NCI-H526 treated with DMSO at 0.1 percent for 48 hours (cell line): ENCODE data around the gene HES5.
A peak's percentile ranks its signal among the peaks of the same experiment; 100 is the strongest.
"Not testable (repeated sequence)": the region's sequence is repeated elsewhere in the genome, so short reads cannot be mapped to it uniquely, and the experiment has no call there.

Source experiments
- DNase-seq: peaks from one replicate; lab custom pipeline; 2025; lab: John Stamatoyannopoulos, UW

Gene HES5

DNA sequence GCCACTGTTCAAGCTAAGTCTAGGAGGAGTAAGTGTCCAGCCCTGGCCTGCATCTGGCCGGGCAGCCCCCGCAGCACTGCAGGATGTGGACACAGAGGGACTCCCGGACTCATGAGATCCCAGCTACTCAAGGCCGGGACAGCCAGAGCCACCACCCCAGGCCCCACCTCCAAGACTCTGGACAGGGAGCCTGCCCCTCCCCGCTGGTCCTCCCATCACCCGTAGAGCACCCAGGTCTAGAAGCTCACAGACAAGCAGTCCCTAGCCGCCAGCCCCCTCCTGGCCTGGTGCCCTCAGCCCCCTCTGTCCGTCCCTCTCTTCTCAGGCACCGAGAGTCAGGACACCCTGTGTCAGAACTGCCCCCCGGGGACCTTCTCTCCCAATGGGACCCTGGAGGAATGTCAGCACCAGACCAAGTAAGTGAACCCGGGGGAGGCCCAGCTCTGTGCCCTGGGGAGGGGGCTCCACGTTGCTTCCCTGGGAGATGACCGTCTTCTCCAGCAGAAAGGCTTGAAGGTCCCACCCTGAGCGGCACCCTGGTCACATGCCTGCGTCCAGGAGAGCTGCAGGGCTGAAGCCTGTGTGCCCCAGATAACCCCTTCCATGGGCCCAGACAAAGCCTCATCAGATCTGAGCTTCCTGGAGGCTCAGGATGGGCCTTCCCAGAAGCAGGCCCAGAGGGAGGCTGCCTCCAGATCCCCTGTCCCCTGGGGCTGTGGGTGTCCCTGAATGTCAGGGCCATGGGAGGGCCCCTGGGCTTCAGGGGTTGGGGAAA, 30.4 kb upstream of the HES5 start:
- DNase-seq, result no peak

DNA sequence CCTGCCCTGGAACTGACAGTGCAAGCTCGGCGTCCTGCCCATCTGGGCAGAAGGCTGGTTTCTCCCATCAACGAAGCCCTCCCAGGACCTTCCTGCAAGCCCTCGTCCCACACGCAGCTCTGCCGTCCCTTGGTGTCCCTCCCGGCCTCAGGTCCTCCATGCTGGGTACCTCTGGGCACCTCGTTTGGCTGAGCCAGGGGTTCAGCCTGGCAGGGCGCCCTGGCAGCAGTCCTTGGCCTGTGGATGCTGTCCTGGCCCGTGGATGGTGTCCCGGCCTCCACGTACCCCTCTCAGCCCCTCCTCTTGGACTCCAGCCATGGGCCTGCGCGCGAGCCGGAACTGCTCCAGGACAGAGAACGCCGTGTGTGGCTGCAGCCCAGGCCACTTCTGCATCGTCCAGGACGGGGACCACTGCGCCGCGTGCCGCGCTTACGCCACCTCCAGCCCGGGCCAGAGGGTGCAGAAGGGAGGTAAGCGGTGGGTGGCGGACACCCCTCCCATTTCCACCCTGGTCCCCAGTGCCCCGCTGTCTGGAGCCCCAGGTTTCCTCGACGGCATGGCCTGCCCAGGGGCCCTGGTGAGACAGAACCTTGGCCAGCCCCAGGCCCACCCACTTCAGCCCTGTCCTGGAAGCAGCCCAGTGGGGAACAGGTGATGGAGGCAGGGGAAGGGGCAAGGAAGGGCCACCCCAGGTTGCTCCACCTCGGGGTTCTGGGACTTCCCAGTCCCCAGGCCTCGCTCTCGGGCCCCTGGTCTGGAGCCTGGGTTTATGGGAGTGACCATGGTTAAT, 29.6 kb upstream of the HES5 start:
- DNase-seq, result no peak

DNA sequence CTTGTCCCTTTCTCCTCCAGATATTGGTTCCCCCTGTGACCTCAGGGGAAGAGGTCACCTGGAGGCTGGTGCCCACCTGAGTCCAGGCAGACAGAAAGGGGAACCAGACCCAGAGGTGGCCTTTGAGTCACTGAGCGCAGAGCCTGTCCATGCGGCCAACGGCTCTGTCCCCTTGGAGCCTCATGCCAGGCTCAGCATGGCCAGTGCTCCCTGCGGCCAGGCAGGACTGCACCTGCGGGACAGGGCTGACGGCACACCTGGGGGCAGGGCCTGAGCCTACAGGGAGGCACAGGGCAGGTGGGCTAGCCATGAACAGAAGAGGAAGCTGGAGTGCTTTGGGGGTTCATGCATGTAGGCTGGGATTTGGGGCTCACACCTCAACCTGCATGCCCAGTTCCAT, 28.8 kb upstream of the HES5 start:
- DNase-seq, result no peak

DNA sequence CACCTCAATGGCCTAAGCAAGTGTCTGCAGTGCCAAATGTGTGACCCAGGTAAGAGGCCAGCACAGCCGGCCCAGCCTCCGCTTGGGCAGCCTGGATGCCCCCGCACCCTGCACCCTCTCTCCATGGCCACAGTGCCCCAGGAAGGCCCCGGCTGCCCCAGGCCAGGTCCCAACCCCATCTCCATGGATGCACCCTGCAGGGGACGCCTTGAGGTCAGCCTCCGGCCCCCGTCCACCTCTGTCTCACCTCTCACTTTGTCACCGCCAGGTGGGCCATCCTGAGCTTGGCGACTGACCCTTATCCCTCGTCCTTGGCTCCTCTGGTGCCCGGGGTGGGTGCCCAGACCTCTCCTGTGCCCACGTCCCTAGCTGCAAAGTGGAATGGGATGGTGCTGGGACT, 28.4 kb upstream of the HES5 start:
- no peak for DNase-seq

DNA sequence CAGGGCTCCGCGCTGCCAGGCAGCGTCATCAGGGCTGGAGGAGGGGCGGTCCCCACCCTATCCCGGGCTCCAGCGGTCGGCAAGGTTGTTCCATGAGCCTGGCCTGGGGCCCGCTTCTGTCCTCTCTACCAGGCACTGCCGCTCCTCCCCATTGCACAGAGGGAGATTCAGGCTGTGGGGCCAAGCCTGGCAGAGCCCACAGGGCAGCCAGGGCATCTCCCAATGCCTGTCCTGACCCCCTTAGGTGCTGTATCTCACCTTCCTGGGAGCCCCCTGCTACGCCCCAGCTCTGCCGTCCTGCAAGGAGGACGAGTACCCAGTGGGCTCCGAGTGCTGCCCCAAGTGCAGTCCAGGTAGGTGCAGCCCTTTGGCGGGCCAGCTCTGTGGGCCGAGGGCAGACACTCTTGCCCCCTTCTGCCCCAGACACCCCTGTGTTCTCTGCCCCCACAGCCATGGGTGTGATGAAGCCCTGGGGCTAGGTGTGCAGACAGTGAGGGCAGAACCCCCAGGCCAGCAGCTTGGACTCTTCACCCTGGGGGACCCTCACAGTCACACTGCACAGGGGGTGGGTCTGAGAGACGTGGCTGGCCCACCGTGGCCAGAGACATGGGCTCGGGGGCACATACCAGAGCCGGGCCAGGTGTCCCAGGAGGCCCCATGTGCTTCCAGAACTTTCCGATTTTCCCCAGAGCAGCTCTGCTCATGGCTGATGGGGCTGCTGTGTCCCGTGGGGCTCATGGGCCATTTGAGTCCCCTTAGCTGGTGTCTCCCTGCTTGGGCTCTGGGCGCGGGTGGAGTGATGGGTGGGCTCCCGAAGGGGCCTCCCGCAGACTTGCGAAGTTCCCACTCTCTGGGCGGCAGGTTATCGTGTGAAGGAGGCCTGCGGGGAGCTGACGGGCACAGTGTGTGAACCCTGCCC, 27.7 kb upstream of the HES5 start:
- no peak for DNase-seq

DNA sequence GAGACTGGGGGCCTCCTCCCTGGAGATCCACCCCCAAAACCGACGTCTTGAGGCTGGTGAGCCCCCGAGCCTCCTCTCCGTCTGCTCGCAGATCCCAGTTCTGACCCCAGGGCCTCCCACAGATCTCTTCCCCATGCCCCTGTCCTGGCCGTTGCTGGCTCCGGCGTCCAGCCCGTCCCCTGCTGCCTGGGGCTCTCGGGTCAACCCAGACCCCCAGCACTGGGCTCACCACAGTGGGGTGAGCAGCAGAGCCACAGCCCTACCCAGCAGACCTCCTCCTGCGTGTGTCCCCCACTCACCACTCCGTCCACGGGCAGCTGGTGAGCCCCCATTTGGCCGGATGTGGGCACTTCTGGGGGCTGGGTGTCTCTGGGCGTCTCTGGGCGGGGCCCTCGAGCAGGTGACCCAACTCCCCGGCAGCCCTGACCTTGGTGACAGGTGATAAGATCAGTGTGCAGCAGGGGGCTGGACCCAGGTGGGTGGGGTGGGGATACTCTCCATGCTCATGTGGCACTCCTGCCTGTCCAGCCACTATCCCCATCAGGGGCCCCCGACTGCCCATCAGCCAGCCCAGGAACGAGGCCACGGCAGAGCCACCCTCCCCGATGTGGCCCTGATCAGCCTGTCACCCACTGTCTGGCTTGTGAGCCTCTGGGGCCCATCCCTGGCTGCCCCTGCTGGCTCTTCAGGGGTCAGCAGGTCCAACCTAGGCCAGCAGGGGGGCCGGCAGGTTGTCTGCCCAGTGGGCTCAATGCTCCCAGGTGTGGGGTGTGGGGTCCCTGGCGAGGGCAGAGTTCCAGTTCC, 26.8 kb upstream of the HES5 start:
- no peak for DNase-seq

DNA sequence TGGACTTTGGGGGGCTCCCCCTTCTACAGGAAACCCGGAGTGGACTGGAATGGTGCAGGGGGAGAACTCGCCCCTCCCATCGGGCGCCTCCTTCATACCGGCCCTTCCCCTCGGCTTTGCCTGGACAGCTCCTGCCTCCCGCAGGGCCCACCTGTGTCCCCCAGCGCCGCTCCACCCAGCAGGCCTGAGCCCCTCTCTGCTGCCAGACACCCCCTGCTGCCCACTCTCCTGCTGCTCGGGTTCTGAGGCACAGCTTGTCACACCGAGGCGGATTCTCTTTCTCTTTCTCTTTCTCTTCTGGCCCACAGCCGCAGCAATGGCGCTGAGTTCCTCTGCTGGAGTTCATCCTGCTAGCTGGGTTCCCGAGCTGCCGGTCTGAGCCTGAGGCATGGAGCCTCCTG, 26.2 kb upstream of the HES5 start, which contains the start of gene TNFRSF14:
TSS of gene TNFRSF14 (plus strand) at position 95 of the 401 bp plus-strand sequence. CDS start at position 389, 294 bp downstream.
- no peak for DNase-seq

DNA sequence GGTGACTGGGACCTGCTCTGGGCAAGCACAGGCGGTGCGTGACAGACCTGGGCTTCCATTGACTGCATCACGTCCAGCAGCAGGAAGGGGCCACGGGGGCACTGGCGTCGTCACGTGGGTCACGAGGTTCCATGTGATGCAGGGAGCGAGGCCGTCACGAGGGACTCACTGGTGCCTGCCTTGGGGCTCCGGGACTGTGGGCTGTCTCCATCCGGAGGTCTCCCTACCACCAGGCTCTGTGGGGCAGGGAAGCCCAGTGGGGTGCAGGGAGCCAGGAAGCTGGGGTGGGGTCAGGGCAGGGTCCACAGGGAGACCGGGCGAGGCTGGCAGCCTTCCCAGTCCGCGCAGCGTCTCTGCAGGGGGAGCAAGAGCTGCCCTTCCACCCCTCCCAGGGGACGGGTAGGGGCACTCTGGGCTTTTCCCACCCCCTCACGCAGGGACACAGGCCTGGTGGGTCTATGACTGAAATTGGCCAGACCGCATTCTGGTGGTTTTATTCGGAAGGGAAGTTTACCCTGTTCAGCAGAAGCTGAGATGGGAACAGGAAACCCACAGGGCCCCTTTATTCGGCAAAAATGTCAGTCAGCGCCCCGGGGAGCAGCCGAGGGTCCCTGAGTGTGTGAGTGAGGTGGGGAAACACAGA, 25.7 kb upstream of the HES5 start:
- no peak for DNase-seq

DNA sequence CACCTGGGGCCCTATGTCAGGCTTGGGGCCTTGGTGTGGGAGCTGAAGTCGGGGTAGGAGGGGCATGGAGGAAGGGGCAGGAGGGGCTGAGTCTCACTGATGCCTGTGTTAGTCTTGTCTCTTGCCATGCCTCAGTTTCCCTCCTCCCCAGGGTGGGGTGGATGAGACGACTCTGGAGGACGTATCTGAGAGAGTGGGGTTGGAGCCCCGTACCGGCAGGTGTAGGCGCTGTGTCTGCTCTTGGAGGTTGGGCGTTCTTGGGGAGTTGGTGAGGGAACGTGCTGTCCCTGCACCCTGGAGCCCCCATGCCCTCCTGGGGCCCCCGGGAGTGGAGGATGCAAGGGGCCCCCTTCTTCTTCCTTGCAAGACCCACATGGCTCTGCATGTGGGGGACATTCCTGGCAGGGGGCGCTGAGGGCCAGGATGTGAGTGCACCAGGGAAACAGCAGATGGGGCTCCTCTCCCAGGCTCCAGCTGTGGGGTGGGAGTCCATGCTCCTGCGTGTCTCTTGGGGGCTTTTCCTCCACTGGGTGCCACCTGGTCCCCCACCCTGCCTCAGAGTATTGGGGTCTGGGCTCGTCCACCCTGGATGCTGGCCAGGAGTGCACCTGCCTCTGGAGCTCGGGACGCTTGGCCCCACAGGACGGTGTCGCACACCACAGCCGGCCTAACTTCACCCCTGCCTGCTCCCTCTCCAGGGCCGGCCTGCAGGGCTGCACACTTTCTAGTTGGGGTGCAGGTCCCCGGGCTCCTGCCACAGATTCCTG, 24.7 kb upstream of the HES5 start:
- DNase-seq, result no peak

DNA sequence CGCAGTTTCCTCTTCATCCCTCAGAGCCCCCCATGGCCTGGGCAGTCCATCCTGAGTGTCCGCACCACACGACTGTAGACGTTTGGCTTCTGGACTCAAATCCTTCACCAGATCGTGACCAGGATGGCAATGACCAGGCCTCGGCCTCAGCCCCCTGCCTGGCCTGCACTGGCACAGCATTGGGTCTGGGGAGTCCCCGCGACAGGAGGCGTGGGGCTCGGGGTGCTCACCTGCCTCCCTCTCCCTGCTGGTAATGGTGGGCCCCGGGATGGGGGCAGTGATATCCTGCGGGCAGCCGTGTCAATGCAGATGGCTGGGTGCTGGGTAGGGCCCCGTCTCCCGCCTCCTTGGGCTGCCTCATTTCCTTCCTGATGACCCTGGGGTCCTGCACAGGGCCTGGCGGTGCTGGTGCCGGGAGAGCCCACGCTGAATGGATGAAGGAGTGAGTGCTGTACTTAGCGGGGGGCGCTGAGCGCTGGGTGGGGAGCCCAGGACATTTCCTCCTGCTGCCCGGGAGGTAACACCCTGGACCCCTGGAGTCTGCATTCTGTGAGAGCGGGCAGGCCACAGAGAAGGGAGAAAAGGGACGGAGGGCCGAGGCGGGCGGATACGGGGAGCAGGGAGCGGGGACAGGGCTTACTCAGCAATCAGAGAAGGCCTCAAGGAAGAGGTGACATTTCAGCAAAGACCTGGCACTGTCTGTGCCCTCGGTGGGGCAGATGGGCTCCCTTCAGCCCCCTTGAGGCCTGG, 24.0 kb upstream of the HES5 start:
- DNase-seq, result no peak

DNA sequence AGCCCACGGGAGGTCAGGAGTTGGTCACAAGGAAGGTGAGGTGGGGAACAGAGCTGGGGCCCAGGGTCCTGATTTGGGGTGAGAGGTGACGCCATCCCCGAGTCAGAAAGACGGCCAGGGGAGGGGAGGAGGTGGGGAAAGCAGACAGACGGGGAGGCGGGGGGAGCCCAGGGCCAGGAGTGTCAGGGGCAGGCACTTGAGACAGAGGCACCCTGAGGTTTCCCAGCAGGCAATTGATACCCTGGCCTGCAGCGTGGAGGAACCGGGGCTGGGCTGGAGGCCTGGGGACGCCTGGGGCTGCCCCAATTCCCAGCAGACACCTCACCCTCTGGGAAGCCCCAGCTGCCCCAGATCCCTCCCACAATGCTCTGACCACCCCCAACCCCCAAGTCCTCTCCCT, 23.0 kb upstream of the HES5 start:
- not testable (repeated sequence) for DNase-seq

DNA sequence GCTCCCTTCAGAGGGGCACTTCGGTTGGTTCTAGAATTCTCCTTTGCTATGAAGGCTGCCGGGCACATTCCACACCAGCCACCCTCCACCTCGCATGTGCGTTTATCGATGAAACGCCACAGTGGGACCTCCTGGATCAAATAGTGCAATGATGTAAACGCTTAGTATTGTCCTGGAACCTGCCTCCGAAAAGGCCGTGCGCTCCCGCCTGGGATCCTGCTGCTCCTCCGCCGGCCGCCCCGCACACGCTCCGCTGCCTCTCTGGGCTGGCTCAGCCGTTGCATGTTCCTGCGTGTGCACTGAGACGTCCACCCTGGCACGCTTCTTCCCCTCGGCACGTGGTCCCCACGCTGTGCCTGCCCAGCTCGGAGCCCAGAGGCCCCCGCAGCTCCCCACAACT, 22.1 kb upstream of the HES5 start:
- no peak for DNase-seq

DNA sequence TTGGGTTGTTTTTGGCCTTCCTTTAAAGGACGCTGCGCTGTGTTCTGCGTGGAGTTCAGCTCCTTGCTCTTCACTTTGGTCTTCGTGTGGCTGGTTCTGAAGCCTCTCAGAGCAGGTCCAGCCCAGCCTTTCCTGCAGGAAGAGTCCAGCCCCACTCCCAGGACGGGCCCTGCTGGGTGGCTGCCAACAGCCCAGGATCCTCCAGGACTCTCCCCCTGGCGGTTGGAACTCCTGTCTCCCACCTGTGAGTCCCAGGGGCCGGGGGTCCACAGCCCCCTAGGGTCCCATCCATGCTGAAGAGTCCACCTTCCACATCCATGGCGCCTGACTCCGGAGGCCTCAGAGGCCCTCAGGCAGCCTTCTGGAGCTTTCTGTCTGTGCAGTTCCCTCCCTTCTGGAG, 21.5 kb upstream of the HES5 start:
- not testable (repeated sequence) for DNase-seq

DNA sequence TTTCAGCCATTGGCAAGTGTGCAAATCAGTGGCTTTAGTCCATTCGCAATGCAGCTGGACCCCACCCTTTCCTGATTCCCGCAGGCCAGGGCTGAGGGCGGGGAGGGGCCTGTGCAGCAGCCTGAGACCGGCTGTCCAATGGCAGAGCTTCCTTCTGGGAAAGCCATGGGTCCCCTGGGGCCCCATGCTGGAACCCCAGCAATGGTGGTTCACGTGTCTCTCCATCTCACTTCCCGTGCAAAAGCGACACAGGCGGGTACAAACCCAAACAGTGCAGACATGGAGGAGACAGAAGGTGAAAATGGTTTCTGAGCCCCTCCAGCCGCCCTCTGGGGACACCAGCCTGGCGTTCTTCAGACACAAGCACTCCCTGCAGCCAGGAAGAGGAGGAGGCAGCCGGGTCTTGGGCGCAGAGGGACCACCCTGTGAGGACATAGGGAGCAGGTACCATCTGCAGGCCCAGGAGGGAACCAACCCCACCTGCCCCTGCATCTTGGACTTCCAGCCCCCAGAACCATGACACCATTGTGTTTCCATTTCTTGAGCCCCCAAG, 20.3 kb upstream of the HES5 start:
- not testable (repeated sequence) for DNase-seq

DNA sequence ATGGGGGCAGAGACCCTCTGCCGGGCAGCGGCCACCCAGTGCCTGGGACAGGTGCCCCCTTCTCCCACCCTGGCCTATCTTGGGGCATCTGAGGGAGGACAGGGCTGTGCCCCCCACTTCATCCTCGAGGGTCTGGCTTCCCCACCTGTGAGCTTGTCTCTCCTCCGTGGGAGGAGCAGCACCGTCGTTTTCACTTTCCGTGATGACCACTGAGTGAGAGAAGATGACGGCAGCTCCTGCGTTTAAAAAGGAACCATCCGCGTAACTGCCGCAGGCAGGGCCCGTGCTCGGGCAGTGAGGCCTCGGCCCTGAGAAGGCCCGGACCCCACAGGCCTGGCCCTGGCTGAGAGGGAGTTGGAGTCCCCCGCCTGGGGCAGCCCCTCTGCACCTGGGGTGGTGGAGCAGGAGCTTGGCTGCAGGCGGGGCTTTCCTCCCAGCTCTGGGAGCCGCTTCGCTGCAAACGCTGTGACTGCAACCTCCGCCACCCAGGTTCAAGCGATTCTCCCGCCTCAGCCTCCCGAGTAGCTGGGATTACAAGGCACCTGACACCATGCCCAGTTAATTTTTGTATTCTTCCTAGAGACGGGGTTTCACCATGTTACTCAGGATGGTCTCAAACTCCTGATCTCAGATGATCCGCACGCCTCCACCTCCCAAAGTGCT, 19.4 kb upstream of the HES5 start:
- not testable (repeated sequence) for DNase-seq

DNA sequence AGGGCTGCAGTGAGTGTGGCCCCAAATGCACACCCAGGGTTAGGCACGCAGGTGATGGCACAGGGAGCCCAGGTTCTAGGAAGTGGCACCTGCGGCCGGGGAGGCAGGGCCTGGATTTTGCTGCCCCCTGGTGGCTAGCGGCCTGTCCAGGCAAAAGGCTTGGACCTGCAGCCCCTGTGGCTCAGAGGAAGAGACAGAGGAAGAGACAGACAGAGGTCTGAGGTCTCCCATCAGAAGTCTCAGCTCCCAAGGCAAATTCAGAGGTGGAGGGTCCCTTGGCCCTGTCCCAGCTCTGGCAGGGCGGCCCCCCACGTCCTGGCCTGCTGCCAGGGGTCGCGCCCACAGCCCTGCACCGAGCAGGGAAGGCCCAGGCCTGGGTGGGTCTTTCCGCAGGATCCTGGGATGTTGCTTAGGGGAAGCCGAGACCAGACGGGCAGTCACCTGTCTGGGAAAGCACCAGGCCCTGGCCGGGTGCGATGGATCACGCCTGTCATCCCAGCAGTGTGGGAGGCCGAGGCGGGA, 18.1 kb upstream of the HES5 start:
- peak; percentile 28 for DNase-seq

DNA sequence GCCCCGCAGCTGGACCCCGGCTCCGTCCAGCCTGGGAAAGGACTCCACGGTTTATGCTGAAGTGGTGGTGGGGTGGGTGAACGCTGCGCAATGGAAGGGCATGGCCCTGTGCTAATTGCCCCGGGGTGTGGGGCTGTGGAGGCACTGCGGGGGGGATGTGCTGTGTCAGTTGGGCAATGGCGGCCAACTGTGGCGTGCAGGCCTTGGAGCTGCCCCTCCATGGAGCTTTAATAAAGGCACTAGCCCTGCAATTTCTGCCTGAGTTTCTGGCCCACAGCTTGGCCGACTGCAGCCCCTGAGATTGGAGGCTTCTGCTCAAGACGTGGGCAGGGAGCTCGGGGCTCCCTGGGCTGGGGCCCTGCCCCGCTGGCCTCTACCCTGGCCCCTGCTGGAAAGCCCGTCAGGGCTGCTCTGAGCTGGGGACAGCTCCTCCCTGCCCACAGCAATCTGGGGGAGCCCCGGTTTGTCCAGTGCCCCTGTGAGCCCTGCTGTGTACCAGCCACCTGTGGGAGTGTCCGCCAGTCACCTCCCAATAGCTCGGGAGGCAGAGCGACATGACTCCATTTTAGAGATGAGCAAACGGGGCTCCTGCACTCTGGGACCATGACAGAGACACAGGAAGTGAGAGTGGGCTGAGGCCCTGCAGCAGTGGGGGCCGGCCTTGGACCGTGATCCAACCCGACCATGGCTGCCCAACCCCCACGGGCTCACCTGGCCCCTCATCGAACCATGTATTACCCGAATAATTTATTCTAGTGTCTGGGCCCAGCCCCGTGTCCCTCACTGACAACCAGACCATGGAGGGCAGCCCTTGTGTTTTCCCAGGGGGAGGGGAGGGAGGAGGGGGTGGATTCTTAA, 17.4 kb upstream of the HES5 start:
- no peak for DNase-seq
